IMR-90 (cell line): Measurements from ENCODE around the gene CYP4F3. TPM values are rescaled to one million over a fixed set of nuclear protein-coding genes. Genes with fewer than 3 reads are reported as not detected.

Experiments used
- ATAC-seq: fragments of 200-7000 bp; cut with Tn5 transposase; 2 replicates; pipeline ENCODE4 v1.9.1; 2020; ENCODE audit warnings: low read depth, mild to moderate bottlenecking, moderate library complexity
- BruUV-seq: library from RNA; stranded (reverse); fragments of 400-500 nt; replicated peaks from 2 replicates; lab custom pipeline; 2021; lab: Mats Ljungman, UMichigan
- CTCF ChIA-PET: fragments of 300-600 bp; formaldehyde crosslinking; extraction: SDS; loops from one replicate; lab custom pipeline; 2021; ENCODE audit warnings: antibody characterized with exemption; lab: Yijun Ruan, JAX
- POLR2A ChIA-PET: fragments of 300-600 bp; sonication (Branson Sonifier 250); formaldehyde crosslinking; loops from one replicate; lab custom pipeline; 2022; ENCODE audit warnings: antibody characterized with exemption; ENCODE audit not compliant: unreplicated experiment; lab: Charles Lee
- DNase-seq: peaks from one replicate; pipeline ENCODE4 v3.0.0; 2013
- H2AFZ ChIP-seq: replicated peaks from 2 replicates; pipeline ENCODE3; 2013; ENCODE audit warnings: low read length, mild to moderate bottlenecking; ENCODE audit not compliant: poor library complexity
- H2AK5ac ChIP-seq: 2 replicates; pipeline ENCODE4 v1.6.1; 2013; ENCODE audit warnings: low read depth, low read length, inconsistent platforms
- H2AK9ac ChIP-seq: replicated peaks from 2 replicates; pipeline ENCODE3; 2013; ENCODE audit warnings: mild to moderate bottlenecking, low read depth, low read length, moderate library complexity; ENCODE audit not compliant: poor library complexity
- H2BK120ac ChIP-seq: 2 replicates; pipeline ENCODE4 v1.6.1; 2013; ENCODE audit warnings: low read depth, low read length, inconsistent platforms
- H2BK15ac ChIP-seq: 3 replicates; pipeline ENCODE4 v1.6.1; 2013; ENCODE audit warnings: low read depth, low read length, inconsistent platforms
- H2BK20ac ChIP-seq: 2 replicates; pipeline ENCODE4 v1.6.1; 2013; ENCODE audit warnings: low read depth, mild to moderate bottlenecking, inconsistent platforms, low read length, moderate library complexity
- H2BK5ac ChIP-seq: 2 replicates; pipeline ENCODE4 v1.6.1; 2013; ENCODE audit warnings: mild to moderate bottlenecking, low read depth, low read length, inconsistent platforms; ENCODE audit not compliant: poor library complexity, severe bottlenecking
- H3K14ac ChIP-seq: replicated peaks from 2 replicates; pipeline ENCODE4 v1.6.1; 2013; ENCODE audit warnings: low read depth, low read length, inconsistent platforms
- H3K18ac ChIP-seq: 2 replicates; pipeline ENCODE4 v1.6.1; 2013; ENCODE audit warnings: low read depth, low read length, control low read depth
- H3K23ac ChIP-seq: 2 replicates; pipeline ENCODE4 v1.6.1; 2013; ENCODE audit warnings: low read depth, low read length, inconsistent platforms
- H3K27ac ChIP-seq: 2 replicates; pipeline ENCODE4 v1.5.1; 2013; ENCODE audit warnings: mild to moderate bottlenecking, control low read depth, low read length; ENCODE audit not compliant: insufficient read depth
- H3K27me3 ChIP-seq: 2 replicates; pipeline ENCODE4 v1.6.1; 2013; ENCODE audit warnings: low read length; ENCODE audit not compliant: control insufficient read depth, insufficient read depth
- H3K36me3 ChIP-seq: 2 replicates; pipeline ENCODE4 v1.6.1; 2013; ENCODE audit warnings: low read length, mixed read lengths; ENCODE audit not compliant: control insufficient read depth, insufficient read depth
- H3K4ac ChIP-seq: 2 replicates; pipeline ENCODE4 v1.6.1; 2013; ENCODE audit warnings: low read depth, low read length, inconsistent platforms
- H3K4me1 ChIP-seq: 2 replicates; pipeline ENCODE4 v1.6.1; 2013; ENCODE audit warnings: low read length, mixed read lengths; ENCODE audit not compliant: control insufficient read depth, insufficient read depth
- H3K4me2 ChIP-seq: 2 replicates; pipeline ENCODE4 v1.6.1; 2013; ENCODE audit warnings: low read depth, mild to moderate bottlenecking, control low read depth, low read length, moderate library complexity
- H3K4me3 ChIP-seq: 2 replicates; pipeline ENCODE4 v1.5.1; 2013; ENCODE audit warnings: low read depth, mild to moderate bottlenecking, control low read depth, low read length, moderate library complexity; ENCODE audit not compliant: insufficient read depth
- H3K56ac ChIP-seq: 2 replicates; pipeline ENCODE4 v1.6.1; 2013; ENCODE audit warnings: low read length, inconsistent platforms; ENCODE audit not compliant: insufficient read depth; ENCODE audit errors: extremely low read depth
- H3K79me1 ChIP-seq, 2 experiments: 2 replicates each; pipeline ENCODE4 v1.6.1; 2013; ENCODE audit warnings: low read length in 2 of 2, inconsistent platforms in 1 of 2, low read depth in 1 of 2
- H3K9ac ChIP-seq: 2 replicates; pipeline ENCODE4 v1.6.1; 2013; ENCODE audit warnings: low read depth, low read length, control low read depth
- H3K9me1 ChIP-seq: 2 replicates; pipeline ENCODE4 v1.6.1; 2013; ENCODE audit warnings: low read length, inconsistent platforms; ENCODE audit not compliant: insufficient read depth
- H3K9me3 ChIP-seq: 2 replicates; pipeline ENCODE4 v1.6.1; 2013; ENCODE audit warnings: low read length; ENCODE audit not compliant: control insufficient read depth, insufficient read depth
- H4K20me1 ChIP-seq: 2 replicates; pipeline ENCODE4 v1.6.1; 2013; ENCODE audit warnings: low read length, inconsistent platforms; ENCODE audit not compliant: insufficient read depth
- H4K5ac ChIP-seq: 2 replicates; pipeline ENCODE4 v1.6.1; 2013; ENCODE audit warnings: mild to moderate bottlenecking, low read depth, low read length, control low read depth
- H4K8ac ChIP-seq, 2 experiments: 2 replicates each; pipeline ENCODE4 v1.6.1; 2013; ENCODE audit warnings: low read depth in 2 of 2, low read length in 2 of 2, control low read depth in 1 of 2, inconsistent platforms in 1 of 2
- H4K91ac ChIP-seq: 2 replicates; pipeline ENCODE4 v1.6.1; 2013; ENCODE audit warnings: low read depth, low read length, inconsistent platforms; ENCODE audit not compliant: insufficient read depth
- BHLHE40 ChIP-seq: fragments of 150-350 bp; IDR thresholded peaks from 2 replicates; pipeline ENCODE4 v1.6.1; 2016; ENCODE audit warnings: mild to moderate bottlenecking, low read depth, low read length
- CEBPB ChIP-seq: IDR thresholded peaks from 2 replicates; pipeline ENCODE4 v1.6.1; 2012; ENCODE audit warnings: low read depth, low read length, improper control_type of control experiment
- CHD1 ChIP-seq: IDR thresholded peaks from 2 replicates; pipeline ENCODE4 v1.6.1; 2012; ENCODE audit warnings: low read depth, low read length, improper control_type of control experiment
- ELK1 ChIP-seq: fragments of 150-350 bp; IDR thresholded peaks from 2 replicates; pipeline ENCODE4 v1.6.1; 2016; ENCODE audit warnings: low read depth, mild to moderate bottlenecking, low read length, moderate library complexity, borderline replicate concordance
- FOS ChIP-seq: fragments of 150-350 bp; IDR thresholded peaks from 2 replicates; pipeline ENCODE4 v1.6.1; 2016; ENCODE audit warnings: low read depth, low read length
- MAFK ChIP-seq: IDR thresholded peaks from 2 replicates; pipeline ENCODE4 v1.6.1; 2012; ENCODE audit warnings: low read depth, low read length, improper control_type of control experiment
- MAZ ChIP-seq: IDR thresholded peaks from 2 replicates; pipeline ENCODE4 v1.6.1; 2012; ENCODE audit warnings: low read depth, mild to moderate bottlenecking, low read length, improper control_type of control experiment, moderate library complexity, borderline replicate concordance
- MXI1 ChIP-seq: IDR thresholded peaks from 2 replicates; pipeline ENCODE4 v1.6.1; 2012; ENCODE audit warnings: low read depth, mild to moderate bottlenecking, low read length, moderate library complexity, borderline replicate concordance
- NFE2L2 ChIP-seq: fragments of 150-350 bp; IDR thresholded peaks from 2 replicates; pipeline ENCODE4 v1.6.1; 2016; ENCODE audit warnings: low read depth, mild to moderate bottlenecking, low read length
- POLR2A ChIP-seq: IDR thresholded peaks from 2 replicates; pipeline ENCODE4 v1.6.1; 2012; ENCODE audit warnings: mild to moderate bottlenecking, low read depth, low read length
- RAD21 ChIP-seq: IDR thresholded peaks from 2 replicates; pipeline ENCODE4 v1.6.1; 2012; ENCODE audit warnings: low read length, improper control_type of control experiment
- RCOR1 ChIP-seq: IDR thresholded peaks from 2 replicates; pipeline ENCODE4 v1.6.1; 2012; ENCODE audit warnings: mild to moderate bottlenecking, low read length, improper control_type of control experiment; ENCODE audit not compliant: insufficient replicate concordance
- RFX5 ChIP-seq: IDR thresholded peaks from 2 replicates; pipeline ENCODE4 v1.8.0; 2012; ENCODE audit warnings: low read depth, mild to moderate bottlenecking, low read length, moderate library complexity
- SMC3 ChIP-seq: fragments of 150-350 bp; IDR thresholded peaks from 2 replicates; pipeline ENCODE4 v1.6.1; 2016; ENCODE audit warnings: low read depth, mild to moderate bottlenecking, antibody characterized with exemption, low read length, moderate library complexity
- USF2 ChIP-seq: fragments of 150-350 bp; IDR thresholded peaks from 2 replicates; pipeline ENCODE4 v1.6.1; 2017; ENCODE audit warnings: mild to moderate bottlenecking, antibody characterized with exemption, low read length, low read depth
- WGBS, 2 experiments: methylation state at CpG; one replicate each; pipeline versions ENCODE4 v1.1.5 to v1.1.7; 2013; ENCODE audit warnings: missing lambda C conversion rate in 2 of 2; ENCODE audit not compliant: insufficient read length in 1 of 2; ENCODE audit errors: extremely low coverage in 2 of 2; 5-methylcytosine and 5-hydroxymethylcytosine counted together
- dilution Hi-C: fragments of 300-500 bp; cut with HindIII; formaldehyde crosslinking; loops from one replicate; pipeline ENCODE4 v1.14.3; 2018; ENCODE audit warnings: low sequenced_read_pairs; ENCODE audit not compliant: unreplicated experiment
- in situ Hi-C: fragments of 300-500 bp; cut with MboI; formaldehyde crosslinking; loops from 3 replicates; pipeline ENCODE4 v1.14.3; 2019; ENCODE audit warnings: low sequenced_read_pairs, inconsistent platforms, mixed read lengths
- intact Hi-C: fragments of 100-400 bp; cut with micrococcal nuclease; formaldehyde crosslinking; loops from 2 replicates; pipeline ENCODE4 v1.10.0; 2022
- polyA plus RNA-seq, 3 experiments: library from polyadenylated mRNA; depleted of rRNA; stranded (reverse); fragments of >200 nt; gene quantifications; 2 replicates each; pipeline ENCODE4 v1.2.3, GENCODE V29; 2012; ENCODE audit warnings: low replicate concordance in 1 of 3
- total RNA-seq: library from RNA; depleted of rRNA; stranded (reverse); fragments of >200 nt; gene quantifications from 2 replicates; pipeline ENCODE4 v1.2.3, GENCODE V29; 2012
- TF ChIP-seq, protein P1 (sequence below): conservative IDR thresholded peaks from 2 replicates; pipeline ENCODE4 v1.5.1; 2012; ENCODE audit warnings: mild to moderate bottlenecking, low read depth, low read length, improper control_type of control experiment

CYP4F3 gene
- total and polyA plus RNA-seq, 2 of the 4 experiments (the other 2 are of a cell fraction): not detected

DNA sequence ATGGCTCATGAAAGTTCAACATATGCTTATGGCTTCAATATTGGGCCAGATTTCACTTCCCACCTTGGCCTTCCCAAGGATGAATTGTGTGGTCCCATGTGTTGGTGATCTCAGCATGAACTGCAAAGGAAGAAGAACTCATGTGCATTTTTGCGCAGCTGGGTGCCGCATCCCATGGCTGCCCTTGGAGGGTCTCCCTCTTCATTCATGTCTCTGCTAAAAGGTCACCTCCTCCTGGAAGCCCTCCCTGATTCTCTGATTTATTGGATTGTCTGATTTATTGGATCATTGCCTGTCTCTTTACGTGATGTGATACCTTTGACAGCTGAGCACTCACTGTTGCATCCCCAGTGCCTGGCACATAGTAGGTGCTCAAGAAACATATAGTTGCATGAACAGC lies 27.4 kb upstream of the CYP4F3 start:
- Histone ChIP-seq H4K20me1 (no peaks in the 10 kb centered on the region), H2BK5ac (no peak overlapping the region), H3K4me1 (no peaks in the 10 kb centered on the region), H2BK120ac (no peak overlapping the region), H3K18ac (no peak overlapping the region), H4K91ac (no peak overlapping the region), H3K27ac (no peak overlapping the region), H3K56ac (no peak overlapping the region), H3K36me3 (no peaks in the 10 kb centered on the region), H2BK20ac (no peak overlapping the region), H3K27me3 (no peaks in the 10 kb centered on the region), H2AFZ (no peak overlapping the region), H2AK5ac (no peak overlapping the region), H4K8ac (no peak overlapping the region), H3K14ac (no peak overlapping the region), H2AK9ac (no peak overlapping the region), H2BK15ac (no peak overlapping the region), H4K5ac (no peak overlapping the region), H3K9me1 (no peaks in the 10 kb centered on the region), H3K23ac (no peak overlapping the region), H3K4ac (no peak overlapping the region), H3K9me3 (peaks cover 17% of the 10 kb centered on the region; the same call in 1 of the 2 replicates), H3K4me3 (no peak overlapping the region), H3K4me2 (no peak overlapping the region), H3K9ac (no peak overlapping the region), H3K79me1 (no peaks in the 10 kb centered on the region)
- ChIA-PET POLR2A (no interaction called here), CTCF (no interaction called here)
- intact Hi-C loops: no loop called here
- ATAC-seq: no peak
- no CpG with 5 or more reads among the region's 3 CpGs for WGBS, 2 experiments
- TF ChIP-seq ELK1: no peak
- no peak for TF ChIP-seq POLR2A
- no peak for TF ChIP-seq SMC3
- TF ChIP-seq NFE2L2: no peak
- TF ChIP-seq, protein P1, sequence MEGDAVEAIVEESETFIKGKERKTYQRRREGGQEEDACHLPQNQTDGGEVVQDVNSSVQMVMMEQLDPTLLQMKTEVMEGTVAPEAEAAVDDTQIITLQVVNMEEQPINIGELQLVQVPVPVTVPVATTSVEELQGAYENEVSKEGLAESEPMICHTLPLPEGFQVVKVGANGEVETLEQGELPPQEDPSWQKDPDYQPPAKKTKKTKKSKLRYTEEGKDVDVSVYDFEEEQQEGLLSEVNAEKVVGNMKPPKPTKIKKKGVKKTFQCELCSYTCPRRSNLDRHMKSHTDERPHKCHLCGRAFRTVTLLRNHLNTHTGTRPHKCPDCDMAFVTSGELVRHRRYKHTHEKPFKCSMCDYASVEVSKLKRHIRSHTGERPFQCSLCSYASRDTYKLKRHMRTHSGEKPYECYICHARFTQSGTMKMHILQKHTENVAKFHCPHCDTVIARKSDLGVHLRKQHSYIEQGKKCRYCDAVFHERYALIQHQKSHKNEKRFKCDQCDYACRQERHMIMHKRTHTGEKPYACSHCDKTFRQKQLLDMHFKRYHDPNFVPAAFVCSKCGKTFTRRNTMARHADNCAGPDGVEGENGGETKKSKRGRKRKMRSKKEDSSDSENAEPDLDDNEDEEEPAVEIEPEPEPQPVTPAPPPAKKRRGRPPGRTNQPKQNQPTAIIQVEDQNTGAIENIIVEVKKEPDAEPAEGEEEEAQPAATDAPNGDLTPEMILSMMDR: no peak
- no peak for TF ChIP-seq CHD1
- no peak for TF ChIP-seq RAD21
- no peak for TF ChIP-seq RCOR1
- no peak for TF ChIP-seq MAZ
- TF ChIP-seq RFX5: no peak
- TF ChIP-seq MXI1: no peak
- no peak for TF ChIP-seq FOS
- no peak for TF ChIP-seq MAFK
- no peak for TF ChIP-seq CEBPB
- no peak for TF ChIP-seq BHLHE40
- no peak for TF ChIP-seq USF2
- DNase-seq: no peak
- in situ Hi-C loops: no loop called here
- no TSS peak for BruUV-seq
- dilution Hi-C loops: no loop called here
